SH-SY5Y (cell line): ENCODE data around the gene EFHD1.

ENCODE experiments used
- GATA2 ChIP-seq: IDR thresholded peaks from 2 replicates; pipeline ENCODE4 v1.6.1; 2011; ENCODE audit warnings: mild to moderate bottlenecking, low read depth, low read length
- GATA3 ChIP-seq: IDR thresholded peaks from 2 replicates; pipeline ENCODE4 v1.6.1; 2011; ENCODE audit warnings: low read depth, mild to moderate bottlenecking, low read length, moderate library complexity

DNA sequence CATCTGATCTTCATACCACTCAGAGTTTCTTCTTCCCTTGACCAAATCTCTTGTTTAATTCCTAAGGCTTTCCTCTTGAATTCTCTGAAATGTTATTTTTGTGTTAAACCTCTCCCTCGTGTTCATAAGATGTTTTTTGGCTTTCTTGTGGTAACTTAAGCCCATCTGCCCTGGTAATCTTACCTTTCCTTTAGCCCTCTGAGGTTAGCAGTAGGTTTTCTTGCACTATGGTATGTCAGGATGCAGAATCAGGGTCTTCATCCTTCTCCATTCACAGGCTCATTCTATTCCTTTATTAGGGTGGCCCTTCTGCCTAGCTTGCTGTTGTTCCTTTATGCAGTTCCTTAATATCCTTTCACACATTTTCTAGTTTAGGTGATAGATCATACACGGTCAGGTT is 87.9 kb downstream of the EFHD1 start:
- TF ChIP-seq GATA2 (no peak), GATA3 (no peak)
